Measurements from ENCODE around the gene ZMIZ1.

- TF ChIP-seq ELK1 (IDR thresholded peaks at IDR 0.05; ENCODE audit: low read depth, low read length), result no peak
- TF ChIP-seq MAZ (IDR thresholded peaks at IDR 0.05; ENCODE audit: borderline replicate concordance, low read depth, low read length), result no peak
- no peak for TF ChIP-seq ESRRA (IDR thresholded peaks at IDR 0.05; ENCODE audit: borderline replicate concordance, low read length)
- TF ChIP-seq NFE2L2 (conservative IDR thresholded peaks at IDR 0.05; ENCODE audit: low read length), result no peak
- TF ChIP-seq E2F6 (IDR thresholded peaks at IDR 0.05; ENCODE audit: borderline replicate concordance, low read depth), result no peak
- no peak for TF ChIP-seq CHD2 (IDR thresholded peaks at IDR 0.05; ENCODE audit: low read length, partially characterized antibody)
Measured at GRCh38 chr10:79361726-79362397, 293.1 kb downstream of the ZMIZ1 start.
